ENCODE measurements around the gene MPDZ. TPM values are rescaled to one million over a fixed set of nuclear protein-coding genes. Genes with fewer than 3 reads are reported as not detected.
"Not testable (repeated sequence)": the region's sequence is repeated elsewhere in the genome, so short reads cannot be mapped to it uniquely, and the experiment has no call there.

MPDZ gene
- total RNA-seq, 1 donor from 2014 or later: 56.3 TPM

DNA sequence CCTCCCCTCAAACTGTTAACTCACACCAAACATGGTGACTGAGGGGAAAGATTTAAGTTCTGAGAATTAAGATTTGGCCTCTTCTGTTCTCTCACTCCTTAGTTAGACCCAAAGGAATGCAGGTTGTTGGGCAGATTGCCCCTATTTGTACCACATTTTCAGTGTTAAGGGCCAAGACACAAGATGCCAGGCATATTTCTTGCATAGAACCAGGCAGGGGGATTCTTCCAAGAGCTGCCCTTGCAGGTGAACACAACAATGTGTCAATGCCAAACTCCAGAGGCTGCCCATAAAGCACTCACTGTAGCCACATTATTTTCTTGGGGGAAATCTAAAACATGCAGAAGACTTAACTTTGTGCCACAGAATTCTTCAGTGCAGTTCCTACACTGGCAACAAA lies 14.7 kb downstream of the MPDZ start:
- no peak for DNase-seq (ENCODE audit: low read depth, low spot score)

DNA sequence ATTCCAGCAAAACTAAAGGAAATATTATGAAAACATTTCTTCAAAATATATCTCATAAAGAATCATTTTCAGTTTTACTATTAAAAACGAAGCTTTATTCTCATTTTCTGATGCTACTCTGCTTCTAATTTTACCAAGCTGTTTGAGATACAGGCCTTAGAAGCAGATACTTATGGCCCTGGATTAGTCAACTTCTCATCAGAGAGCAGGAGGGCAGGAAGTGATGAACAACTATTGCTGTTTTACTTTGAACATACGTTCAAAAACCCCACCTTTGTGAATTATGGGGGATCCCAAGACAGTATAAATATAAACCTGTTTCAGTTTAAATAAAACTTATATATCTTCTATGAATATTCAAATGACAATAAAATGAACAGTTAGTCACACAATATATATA lies 16.0 kb downstream of the MPDZ start:
- DNase-seq (ENCODE audit: low read depth, low spot score): no peak

DNA sequence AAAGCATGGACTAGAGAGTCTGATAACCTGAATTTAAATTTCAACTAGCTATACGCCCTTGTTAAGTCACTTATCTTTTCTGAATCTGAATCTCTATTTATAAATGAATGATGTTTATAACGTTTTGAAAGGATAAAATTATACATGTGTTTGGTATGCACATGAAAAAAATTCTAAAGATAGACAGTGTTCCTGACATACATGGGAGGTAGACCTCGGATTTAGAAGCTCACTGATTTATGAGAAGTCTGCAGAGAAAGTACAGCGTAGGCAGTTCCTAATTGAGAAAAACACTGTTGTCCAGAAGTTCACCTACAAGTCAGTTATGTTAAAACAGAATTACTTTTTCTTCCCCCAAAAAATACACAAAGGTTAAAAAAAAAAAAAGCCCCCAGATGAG lies 26.6 kb downstream of the MPDZ start:
- DNase-seq (ENCODE audit: low read depth, low spot score): no peak

DNA sequence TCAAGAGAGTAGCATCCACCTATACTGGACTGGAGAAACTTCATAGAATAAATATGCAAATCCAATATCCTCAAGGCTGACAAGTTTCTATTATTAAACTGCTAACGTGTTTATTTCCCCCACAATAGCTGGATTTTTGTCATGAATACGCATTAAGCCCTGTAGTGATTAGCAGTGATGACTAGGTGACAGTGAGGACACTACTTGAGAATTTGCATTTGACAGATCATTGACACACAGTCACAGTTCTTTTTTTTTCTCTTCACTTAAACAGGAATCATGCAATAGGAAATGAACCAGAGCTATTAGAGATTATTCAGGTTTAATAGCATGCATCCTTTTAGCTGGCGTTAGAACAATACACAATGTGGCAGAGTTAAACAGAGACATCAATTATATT lies 35.3 kb downstream of the MPDZ start:
- no peak for DNase-seq (ENCODE audit: low read depth, low spot score)

DNA sequence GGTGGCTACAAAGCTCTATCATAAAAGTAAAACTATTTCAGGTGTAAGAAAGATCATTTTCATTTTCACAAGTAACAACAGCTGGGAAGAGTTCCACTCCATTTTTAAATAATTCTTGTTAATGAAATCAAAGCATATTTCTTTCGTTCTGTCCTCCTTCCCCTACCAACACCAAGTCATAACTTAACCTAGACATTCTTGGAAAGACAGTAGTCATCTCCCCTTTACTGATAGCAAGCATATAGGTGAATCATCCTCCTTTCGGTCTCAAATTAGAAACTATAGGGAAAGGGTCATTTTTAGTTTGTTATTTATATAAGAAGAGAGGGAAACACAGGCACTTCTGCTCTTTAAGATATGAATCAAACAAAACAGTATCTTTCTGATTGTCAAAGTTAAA lies 38.2 kb downstream of the MPDZ start:
- no peak for DNase-seq (ENCODE audit: low read depth, low spot score)

DNA sequence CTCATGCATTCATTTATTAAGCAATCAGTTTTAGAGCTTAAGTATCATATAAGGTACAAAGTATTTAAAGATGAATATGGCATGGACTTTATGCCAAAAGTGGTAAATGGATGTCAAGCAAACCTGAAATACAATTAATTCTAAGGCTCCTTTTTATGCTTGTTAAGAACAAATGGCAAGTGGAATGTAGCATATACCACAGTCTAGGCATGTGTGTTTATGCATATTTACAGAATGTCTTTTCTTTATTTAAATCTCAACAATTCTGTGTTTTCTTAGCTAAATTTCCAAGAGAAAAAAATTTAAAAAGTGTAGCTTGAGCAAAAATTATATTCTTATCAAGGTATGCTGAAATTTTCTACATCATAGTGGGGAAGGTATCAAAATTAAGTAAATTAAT lies 39.8 kb downstream of the MPDZ start:
- no peak for DNase-seq (ENCODE audit: low read depth, low spot score)

DNA sequence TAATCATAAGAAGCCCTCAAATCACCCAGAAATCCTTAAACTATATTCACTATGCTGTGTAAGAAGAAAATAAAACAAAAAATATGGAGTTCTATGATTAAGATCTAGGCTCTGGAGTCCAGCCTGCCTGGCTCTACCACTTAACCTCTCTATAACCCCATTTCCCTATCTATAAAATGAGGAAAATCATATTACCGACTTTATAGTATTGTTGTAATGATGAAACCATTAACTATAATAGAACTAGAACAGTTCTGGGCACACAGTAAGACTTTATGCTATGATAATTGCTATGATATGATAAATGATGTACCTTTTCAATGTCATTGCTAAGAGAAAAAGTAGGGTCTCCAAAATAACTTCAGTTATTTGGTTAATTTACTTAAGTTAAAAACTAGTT lies 40.3 kb downstream of the MPDZ start:
- no peak for DNase-seq (ENCODE audit: low read depth, low spot score)

DNA sequence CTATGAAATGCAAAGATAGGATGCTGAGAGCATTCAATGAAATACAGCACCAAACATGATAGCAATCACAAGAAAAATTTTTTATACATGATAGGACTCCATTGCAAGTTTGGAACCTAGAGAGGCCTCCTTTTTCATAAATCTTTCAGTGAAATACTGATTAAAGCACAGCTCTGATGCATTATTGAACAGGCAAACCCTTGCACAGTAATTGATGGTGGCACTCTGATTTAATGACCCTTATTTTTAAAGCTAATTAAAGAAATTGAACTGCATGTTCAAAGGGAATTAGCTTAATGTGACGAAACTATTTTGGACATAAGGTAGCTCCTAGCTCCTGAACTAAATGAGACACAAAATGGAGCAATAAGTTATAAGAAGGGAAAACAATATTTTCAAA lies 44.6 kb downstream of the MPDZ start:
- DNase-seq (ENCODE audit: low read depth, low spot score): no peak

DNA sequence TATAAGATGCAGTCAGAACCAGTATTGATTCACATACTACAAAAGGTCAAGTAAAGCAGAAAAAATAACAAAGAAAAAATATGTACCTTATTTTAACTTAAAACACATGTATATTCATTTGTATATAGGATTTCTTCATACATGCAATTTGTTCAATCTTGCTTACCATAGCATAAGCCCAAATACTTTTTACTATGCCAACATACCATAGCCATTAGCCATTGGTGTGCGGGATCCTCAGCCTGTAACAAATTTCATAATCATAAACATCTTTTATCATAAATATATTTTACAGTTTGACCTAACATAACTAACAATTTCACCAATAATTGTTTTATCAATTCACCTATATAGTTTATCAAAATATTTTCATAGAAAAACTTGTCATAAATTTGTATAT lies 51.1 kb downstream of the MPDZ start:
- no peak for DNase-seq (ENCODE audit: low read depth, low spot score)

DNA sequence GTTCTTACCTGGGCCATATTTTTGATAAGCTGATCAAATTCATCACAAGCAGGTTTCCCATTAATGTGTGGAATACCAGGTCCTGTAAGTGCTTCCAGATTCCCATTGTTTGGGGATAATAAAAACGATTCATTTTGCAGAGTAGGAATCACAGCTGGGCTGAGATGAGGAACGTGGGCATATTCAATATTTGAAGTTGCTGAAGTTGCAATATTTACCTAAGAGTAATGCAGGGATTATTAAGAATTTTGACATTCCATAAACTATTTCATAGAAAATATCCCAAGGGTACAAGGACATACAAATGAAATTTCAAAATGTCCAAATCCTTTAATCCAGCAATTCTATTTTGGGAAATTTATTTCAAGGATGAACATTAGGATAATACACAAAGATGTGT lies 55.1 kb downstream of the MPDZ start:
- DNase-seq (ENCODE audit: low read depth, low spot score): no peak

DNA sequence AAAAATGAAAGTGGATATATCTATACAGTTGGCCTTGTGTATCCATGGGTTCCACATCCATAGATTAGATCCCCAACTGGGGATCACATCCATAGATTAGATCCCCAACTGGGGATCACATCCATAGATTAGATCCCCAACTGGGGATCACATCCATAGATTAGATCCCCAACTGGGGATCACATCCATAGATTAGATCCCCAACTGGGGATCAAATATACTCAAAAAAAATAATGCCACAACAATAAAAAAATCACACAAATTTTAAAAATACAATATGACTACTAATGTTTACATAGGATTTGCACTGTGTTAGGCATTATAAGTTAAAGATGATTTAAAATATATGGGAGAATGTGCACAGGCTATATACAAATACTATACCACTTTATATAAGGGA lies 56.8 kb downstream of the MPDZ start:
- DNase-seq (ENCODE audit: low read depth, low spot score): not testable (repeated sequence)

DNA sequence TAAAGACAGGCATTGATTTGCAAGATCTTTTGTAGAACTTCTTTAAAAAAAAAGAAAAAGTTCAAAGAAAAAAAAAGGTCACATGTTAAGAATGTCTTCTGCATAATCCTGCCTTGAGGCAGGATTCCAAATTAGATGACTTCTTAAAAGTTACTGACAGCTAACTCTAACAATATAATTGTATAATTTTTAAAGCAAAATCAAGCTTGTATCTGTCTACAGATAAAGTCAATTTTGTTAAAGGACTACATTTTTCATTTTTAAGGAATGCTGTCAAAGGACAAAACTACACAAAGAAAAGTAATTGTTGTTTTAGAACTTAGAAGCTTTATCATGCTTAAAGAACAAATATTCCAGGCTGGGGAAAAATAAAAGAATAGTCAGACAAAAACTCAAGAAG lies 57.8 kb downstream of the MPDZ start:
- no peak for DNase-seq (ENCODE audit: low read depth, low spot score)

DNA sequence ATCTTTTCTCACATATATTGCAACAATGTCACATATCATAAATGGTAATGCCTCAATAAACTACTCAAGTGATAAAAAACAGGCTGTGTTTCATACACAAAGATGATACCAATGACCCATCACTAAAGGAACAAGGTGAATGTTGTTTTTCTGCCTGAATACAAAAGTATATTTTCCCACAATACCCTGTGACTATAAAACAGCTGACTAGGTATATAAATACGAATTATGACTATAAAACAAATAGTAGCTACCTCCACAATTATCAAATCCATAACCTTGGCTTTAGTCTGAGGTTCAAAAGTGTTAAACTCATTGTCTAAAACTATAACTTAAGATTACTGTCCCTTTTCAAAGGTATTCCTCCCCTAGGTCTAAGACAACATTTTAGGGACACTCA lies 58.7 kb downstream of the MPDZ start:
- no peak for DNase-seq (ENCODE audit: low read depth, low spot score)

DNA sequence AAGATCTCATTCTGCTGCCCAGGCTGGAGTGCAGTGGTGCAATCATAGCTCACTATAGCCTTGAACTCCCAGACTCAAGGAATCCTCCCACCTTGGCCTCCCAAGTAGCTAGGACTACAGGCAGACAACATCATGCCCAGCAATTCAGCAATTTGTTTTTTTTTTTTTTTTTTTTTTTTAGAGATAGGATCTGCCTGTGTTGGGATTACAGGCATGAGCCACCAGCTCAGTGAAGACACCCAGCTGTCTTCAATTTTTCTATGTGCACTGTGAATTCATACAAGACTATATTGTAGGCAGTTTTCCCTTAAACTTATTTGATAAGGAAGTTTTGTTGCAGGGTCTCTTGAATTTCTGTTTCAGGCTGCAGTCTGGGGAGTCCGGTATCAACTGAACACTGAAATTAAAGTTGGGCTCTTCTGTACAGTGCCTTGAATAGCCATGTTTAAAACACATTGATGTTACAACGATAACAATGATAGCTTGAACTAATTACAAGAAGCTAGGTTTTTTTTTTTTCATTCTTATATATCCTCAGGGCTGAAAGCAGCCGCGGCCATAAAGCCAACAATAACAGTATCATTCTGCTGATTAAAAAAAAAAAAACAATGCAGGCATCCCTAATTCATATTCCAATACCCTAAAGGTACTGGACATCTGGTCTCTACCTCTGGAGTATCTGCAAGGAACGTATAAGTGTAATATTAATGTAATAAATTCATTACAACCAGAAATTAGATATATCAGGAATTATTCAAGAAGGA lies 63.5 kb downstream of the MPDZ start:
- no peak for DNase-seq (ENCODE audit: low read depth, low spot score)

DNA sequence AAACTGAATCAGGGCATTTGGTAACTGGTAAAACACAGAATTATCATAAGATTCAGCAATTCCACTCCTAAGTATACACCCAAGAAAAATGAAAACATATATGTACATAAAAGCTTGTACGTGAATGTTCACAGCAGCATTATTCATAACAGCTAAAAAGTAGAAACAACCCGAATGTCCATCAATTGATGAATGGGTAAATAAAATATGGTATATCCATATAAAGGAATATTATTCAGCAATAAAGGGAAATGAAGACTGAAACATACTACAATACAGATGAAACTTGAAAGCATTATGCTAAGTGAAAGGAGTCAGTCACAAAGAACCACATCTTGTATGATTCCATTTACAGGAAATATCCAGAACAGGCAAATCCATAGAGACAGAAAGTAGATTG lies 65.5 kb downstream of the MPDZ start:
- no peak for DNase-seq (ENCODE audit: low read depth, low spot score)

DNA sequence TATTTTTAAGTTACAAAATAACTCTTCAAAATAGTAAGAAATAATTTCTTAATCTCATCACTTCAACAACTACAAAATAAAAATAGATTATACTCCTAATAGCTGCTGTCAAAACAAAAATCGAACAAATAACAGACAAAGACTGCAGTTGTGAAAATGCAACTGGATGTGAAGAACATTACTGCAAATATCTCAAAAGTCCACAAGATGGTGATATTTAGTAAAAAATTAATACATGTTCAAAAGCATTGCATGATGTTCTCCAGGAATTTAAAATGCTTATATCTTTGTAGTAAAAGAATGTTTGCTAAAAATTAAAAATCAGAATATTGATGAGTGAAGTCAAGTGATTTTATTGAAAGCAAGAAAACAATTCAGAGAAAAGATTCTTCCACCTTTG lies 66.2 kb downstream of the MPDZ start:
- DNase-seq (ENCODE audit: low read depth, low spot score): no peak

DNA sequence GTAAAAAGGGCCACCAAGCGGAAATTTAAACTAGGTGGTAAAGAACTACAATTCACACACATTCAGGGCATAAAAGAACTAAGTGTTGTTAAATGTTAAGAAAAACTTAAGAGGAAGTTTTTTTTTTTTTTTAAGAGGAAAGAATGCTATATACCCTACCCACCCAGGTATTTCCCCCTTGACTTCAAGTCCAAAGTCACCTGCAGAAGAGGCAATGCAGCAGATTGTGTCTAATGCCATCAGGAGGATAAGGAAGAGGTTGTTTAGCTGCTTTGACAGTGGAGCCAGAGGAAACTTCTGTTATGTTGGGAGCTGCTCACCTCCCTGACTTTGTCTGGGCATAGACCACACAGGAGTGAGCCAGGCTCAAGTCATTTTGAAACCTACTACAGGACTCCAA lies 69.2 kb downstream of the MPDZ start:
- DNase-seq (ENCODE audit: low read depth, low spot score): no peak

DNA sequence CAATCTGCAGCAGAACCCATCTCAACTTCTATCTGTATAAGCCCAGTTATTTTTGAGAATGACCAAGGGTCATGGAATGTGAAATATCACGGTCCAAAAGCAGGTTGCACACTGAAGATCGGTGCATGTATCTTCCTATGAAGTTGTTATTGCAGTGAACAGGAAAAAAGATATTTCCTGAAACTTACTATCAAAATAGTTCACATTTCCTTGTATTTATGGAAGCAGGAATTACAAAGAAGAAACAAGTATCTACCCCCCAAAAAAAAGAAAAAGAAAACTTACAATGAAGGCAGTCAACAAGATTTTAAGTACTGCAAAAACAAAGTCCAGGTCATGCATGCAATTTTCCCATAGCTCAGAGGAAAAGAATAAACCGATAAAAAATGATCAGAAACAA lies 70.0 kb downstream of the MPDZ start:
- peak; percentile 85 for DNase-seq (ENCODE audit: low read depth, low spot score)

DNA sequence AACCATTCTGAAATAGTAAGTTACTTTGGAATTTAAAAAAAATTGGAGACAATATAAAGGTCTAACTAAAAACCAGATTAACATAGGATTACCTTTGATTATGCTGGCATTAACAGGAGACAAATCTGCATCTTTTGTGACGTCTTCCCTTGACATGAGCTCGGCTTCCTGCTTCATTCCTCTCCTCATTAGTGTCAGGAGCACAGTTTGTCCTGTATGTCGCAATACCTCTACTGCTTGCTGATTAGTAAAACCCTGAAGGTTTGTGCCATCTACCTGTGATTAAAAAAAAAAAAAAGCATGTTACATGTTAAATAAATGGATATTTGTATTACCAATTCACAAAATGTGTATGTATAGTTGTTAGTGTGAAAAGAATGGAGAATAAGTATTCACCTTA lies 73.7 kb downstream of the MPDZ start:
- no peak for DNase-seq (ENCODE audit: low read depth, low spot score)

DNA sequence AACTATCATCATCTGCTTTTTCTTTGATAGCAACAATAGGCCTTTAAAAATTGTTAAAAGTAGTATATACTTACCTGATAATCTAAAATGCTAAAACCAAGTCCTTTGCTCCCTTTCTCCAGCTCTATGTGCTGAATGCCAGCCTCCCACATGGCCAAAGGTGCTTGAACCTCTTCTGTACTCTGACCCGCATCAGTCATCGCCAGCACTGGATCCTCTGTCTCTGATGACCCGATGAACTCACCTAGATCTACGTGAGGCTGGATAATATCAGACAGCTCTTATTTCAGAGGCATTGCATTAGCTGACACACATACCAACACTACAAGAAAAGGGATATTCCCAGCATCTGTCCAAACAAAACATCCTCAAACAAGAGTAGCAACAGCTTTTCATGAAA lies 89.5 kb downstream of the MPDZ start:
- DNase-seq (ENCODE audit: low read depth, low spot score): no peak

DNA sequence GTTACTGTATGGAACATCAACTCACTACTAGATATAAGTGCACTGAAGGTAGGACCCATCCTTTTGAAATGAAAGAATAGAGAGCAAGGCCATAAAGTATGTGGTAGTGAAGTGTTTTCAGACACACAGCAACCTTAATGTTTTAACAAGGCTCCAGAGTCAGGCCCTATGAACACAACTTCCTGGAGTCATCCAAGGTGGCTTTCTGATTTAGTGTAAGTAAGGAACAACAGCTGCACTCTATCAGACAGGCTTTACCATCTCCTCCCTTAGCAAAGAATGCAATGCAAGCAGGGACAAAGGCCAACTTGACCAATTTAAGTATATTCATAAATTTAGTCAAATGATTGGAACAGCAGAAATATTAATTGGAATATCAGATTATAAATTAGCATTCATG lies 90.1 kb downstream of the MPDZ start:
- no peak for DNase-seq (ENCODE audit: low read depth, low spot score)

DNA sequence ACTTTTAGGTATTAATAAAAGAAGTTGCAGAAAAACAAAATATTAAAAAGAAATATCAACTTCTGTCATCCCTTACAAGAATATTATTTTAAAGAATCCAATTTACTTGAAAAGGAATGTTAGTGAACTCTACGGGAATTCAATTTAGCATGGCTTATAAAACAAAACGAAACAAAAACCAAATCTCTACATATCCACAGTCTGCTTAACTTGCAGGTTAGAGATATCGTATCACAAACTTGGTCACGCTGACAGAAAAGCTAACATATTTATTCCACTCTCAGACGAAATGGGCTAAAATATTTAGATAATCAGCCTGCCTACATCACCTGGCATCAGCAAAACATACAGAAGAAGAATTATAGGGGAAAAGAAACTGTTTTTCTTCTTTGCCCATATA lies 92.7 kb downstream of the MPDZ start:
- no peak for DNase-seq (ENCODE audit: low read depth, low spot score)

DNA sequence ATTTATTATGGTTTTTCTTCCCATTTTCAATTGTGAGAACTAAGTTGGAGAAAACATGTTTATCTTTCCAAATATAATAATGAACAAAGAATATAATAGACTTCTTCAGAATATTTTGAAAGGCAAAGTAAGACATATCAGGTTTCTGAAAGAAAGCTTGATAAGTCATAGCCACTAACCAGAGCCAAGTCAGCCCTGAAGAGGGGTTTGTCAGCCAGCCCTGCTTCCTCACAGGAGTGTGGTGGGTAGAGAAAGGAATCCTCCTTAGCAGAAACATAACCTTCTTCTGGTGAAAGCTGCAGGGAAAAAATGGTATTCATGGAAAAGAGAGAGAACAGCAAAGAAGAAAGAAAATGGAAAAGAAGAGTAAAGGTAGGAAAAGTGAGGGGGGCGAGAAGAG lies 93.4 kb downstream of the MPDZ start:
- DNase-seq (ENCODE audit: low read depth, low spot score): no peak

DNA sequence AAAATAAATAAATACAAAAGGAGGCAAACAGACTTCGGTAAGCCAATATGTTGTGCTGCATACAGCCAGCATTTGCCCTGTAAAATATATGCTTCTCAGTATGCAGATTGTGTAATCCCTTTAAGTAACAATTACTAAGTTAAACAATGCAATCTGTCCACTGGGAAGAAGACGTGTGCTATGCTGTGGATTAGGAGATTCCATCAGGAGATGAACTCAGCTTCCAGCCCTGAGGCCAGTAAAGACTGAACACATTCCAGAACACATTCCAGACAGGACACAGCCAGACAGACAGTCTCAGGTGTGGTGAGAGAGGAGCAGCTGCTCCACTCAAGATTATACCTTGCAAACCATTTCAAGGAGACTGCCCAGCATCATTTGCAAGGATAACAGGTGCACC lies 97.8 kb downstream of the MPDZ start:
- DNase-seq (ENCODE audit: low read depth, low spot score): no peak

Measured in pulmonary artery endothelial cell (primary cell).